ENCODE results near the gene UBL7. TPM values are rescaled to one million over a fixed set of nuclear protein-coding genes. Genes with fewer than 3 reads are reported as not detected.
A peak's percentile ranks its signal among the peaks of the same experiment; 100 is the strongest.

Gene UBL7
- total RNA-seq (10 to 100 TPM; 14.3 to 17.1 TPM), total RNA-seq (7.4 to 43.9 (median 28.1) reads per million in 172 experiments)
- polyA plus RNA-seq (2013, experiment 1 of 2): 41.0 TPM
- 40.1 TPM for polyA plus RNA-seq (2013, experiment 2 of 2)

- peaks cover 53% of the 10 kb centered on the region for H3K4me1 Mint-ChIP-seq (ENCODE audit: low read depth)
- CTCF ChIA-PET: interaction anchor here (0.5 to 2.0 kb wide), 8 partner anchors 20 to 160 kb away, joined by 3 to 7 read pairs (median 4); partner anchors contain the start of gene ARID3B
Measured at GRCh38 chr15:74460871-74461846, at the start of gene UBL7. Gene UBL7 (minus strand): TSS chr15:74461160. CDS start chr15:74458867, 2,293 bp downstream.

GRCh38 chr15:74506515-74506840 lies 45.5 kb upstream of the UBL7 start:
- Histone ChIP-seq H3K4me1 (ENCODE audit: insufficient read depth, low read length) (peaks cover 1% of the 10 kb centered on the region), H3K36me3 (ENCODE audit: insufficient read depth, low read length) (no peaks in the 10 kb centered on the region), H3K27me3 (ENCODE audit: control insufficient read depth in 1 of 2, insufficient read depth in 2 of 2, low read length in 2 of 2) (no peaks in the 10 kb centered on the region), H3K4me3 (ENCODE audit: low read length) (no peak overlapping the region), H3K27ac (ENCODE audit: low read depth in 1 of 2, low read length in 2 of 2) (no peak overlapping the region), H3K9me3 (ENCODE audit: control insufficient read depth in 1 of 2, insufficient read depth in 1 of 2, low read length in 2 of 2) (no peaks in the 10 kb centered on the region)
- CTCF ChIA-PET: no interaction called here
- TF ChIP-seq, protein P1, sequence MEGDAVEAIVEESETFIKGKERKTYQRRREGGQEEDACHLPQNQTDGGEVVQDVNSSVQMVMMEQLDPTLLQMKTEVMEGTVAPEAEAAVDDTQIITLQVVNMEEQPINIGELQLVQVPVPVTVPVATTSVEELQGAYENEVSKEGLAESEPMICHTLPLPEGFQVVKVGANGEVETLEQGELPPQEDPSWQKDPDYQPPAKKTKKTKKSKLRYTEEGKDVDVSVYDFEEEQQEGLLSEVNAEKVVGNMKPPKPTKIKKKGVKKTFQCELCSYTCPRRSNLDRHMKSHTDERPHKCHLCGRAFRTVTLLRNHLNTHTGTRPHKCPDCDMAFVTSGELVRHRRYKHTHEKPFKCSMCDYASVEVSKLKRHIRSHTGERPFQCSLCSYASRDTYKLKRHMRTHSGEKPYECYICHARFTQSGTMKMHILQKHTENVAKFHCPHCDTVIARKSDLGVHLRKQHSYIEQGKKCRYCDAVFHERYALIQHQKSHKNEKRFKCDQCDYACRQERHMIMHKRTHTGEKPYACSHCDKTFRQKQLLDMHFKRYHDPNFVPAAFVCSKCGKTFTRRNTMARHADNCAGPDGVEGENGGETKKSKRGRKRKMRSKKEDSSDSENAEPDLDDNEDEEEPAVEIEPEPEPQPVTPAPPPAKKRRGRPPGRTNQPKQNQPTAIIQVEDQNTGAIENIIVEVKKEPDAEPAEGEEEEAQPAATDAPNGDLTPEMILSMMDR (IDR thresholded peaks at IDR 0.05): no peak
- intact Hi-C loops (cut with DNase I, micrococcal nuclease): no loop called here
- H3K9me3 Mint-ChIP-seq: no peaks in the 10 kb centered on the region
- no peaks in the 10 kb centered on the region for H3K4me1 Mint-ChIP-seq (ENCODE audit: low read depth)
- no peak overlapping the region for H3K4me3 Mint-ChIP-seq
- DNase-seq (no peak), ATAC-seq (ENCODE audit: poor library complexity) (no peak)
- POLR2A ChIA-PET: no interaction called here
- no peaks in the 10 kb centered on the region for H3K27me3 Mint-ChIP-seq
- H3K36me3 Mint-ChIP-seq (ENCODE audit: low read depth): peaks cover 22% of the 10 kb centered on the region
- H3K27ac Mint-ChIP-seq: no peak overlapping the region

More at GRCh38 chr15:74460871-74461846, at the start of gene UBL7:
- Mint-ChIP-seq H3K36me3 (ENCODE audit: low read depth) (peaks cover 47% of the 10 kb centered on the region), H3K27me3 (no peaks in the 10 kb centered on the region), H3K4me3 (peak within 1 kb of the TSS; percentile 97), H3K9me3 (no peaks in the 10 kb centered on the region), H3K27ac (peak within 1 kb of the TSS; percentile 84)
- DNase-seq (peak; percentile 91 to 97 (median 96)), ATAC-seq (ENCODE audit: poor library complexity) (peak; percentile 98)
- Histone ChIP-seq H3K4me1 (ENCODE audit: insufficient read depth, low read length) (peaks cover 19% of the 10 kb centered on the region), H3K9me3 (ENCODE audit: control insufficient read depth in 1 of 2, insufficient read depth in 1 of 2, low read length in 2 of 2) (no peaks in the 10 kb centered on the region), H3K4me3 (ENCODE audit: low read length) (peak within 1 kb of the TSS; percentile 92), H3K27me3 (ENCODE audit: control insufficient read depth in 1 of 2, insufficient read depth in 2 of 2, low read length in 2 of 2) (no peaks in the 10 kb centered on the region), H3K36me3 (ENCODE audit: insufficient read depth, low read length) (peaks cover 15% of the 10 kb centered on the region), H3K27ac (ENCODE audit: low read depth in 1 of 2, low read length in 2 of 2) (peak within 1 kb of the TSS; percentile 61 to 62)
- TF ChIP-seq, protein P1 (IDR thresholded peaks at IDR 0.05): peak; percentile 15
- POLR2A ChIA-PET: interaction anchor here (0.6 to 1.7 kb wide), 11 partner anchors 10 to 495 kb away, joined by 3 to 11 read pairs (median 3); partner anchors contain the start of genes ARID3B, CLK3, RPP25 and SEMA7A
- intact Hi-C loops (cut with DNase I, micrococcal nuclease): loop anchor here (1.0 to 10.0 kb wide), 10 partner anchors 79 to 1679 kb away; partner anchors contain the start of genes ADPGK (in 1 of the 2), CLK3 (in 1 of the 2), COX5A (in 1 of the 2) and CSK (in 1 of the 2)

GRCh38 chr15:74505837-74506514 lies 45.0 kb upstream of the UBL7 start:
- H3K27ac Mint-ChIP-seq: no peak overlapping the region
- DNase-seq: no peak
- no peak overlapping the region for H3K4me3 Mint-ChIP-seq
- TF ChIP-seq, protein P1 (IDR thresholded peaks at IDR 0.05): no peak
- ChIA-PET CTCF (no interaction called here), POLR2A (no interaction called here)
- peaks cover 22% of the 10 kb centered on the region for H3K36me3 Mint-ChIP-seq (ENCODE audit: low read depth)
- no peaks in the 10 kb centered on the region for H3K4me1 Mint-ChIP-seq (ENCODE audit: low read depth)
- H3K27me3 ChIP-seq (ENCODE audit: control insufficient read depth in 1 of 2, insufficient read depth in 2 of 2, low read length in 2 of 2): no peaks in the 10 kb centered on the region
- no peaks in the 10 kb centered on the region for H3K27me3 Mint-ChIP-seq
- no peaks in the 10 kb centered on the region for H3K9me3 Mint-ChIP-seq
- no peak for ATAC-seq (ENCODE audit: poor library complexity)
- no peaks in the 10 kb centered on the region for H3K4me1 ChIP-seq (ENCODE audit: insufficient read depth, low read length)
- intact Hi-C loops (cut with DNase I, micrococcal nuclease): no loop called here
- no peak overlapping the region for H3K4me3 ChIP-seq (ENCODE audit: low read length)
- H3K9me3 ChIP-seq (ENCODE audit: control insufficient read depth in 1 of 2, insufficient read depth in 1 of 2, low read length in 2 of 2): no peaks in the 10 kb centered on the region
- no peak overlapping the region for H3K27ac ChIP-seq (ENCODE audit: low read depth in 1 of 2, low read length in 2 of 2)
- H3K36me3 ChIP-seq (ENCODE audit: insufficient read depth, low read length): no peaks in the 10 kb centered on the region

Data from CD4-positive, alpha-beta T cell (primary cell).